ENCODE measurements around the gene CUL4B.
A peak's percentile ranks its signal among the peaks of the same experiment; 100 is the strongest.
"Not testable (repeated sequence)": the region's sequence is repeated elsewhere in the genome, so short reads cannot be mapped to it uniquely, and the experiment has no call there.

The CUL4B gene

GRCh38 chrX:120512627-120513026 lies 48.1 kb downstream of the CUL4B start:
- DNase-seq (ENCODE audit: insufficient read length): no peak
- no peak for FAIRE-seq
- TF ChIP-seq TAF1 (IDR thresholded peaks at IDR 0.05; ENCODE audit: borderline replicate concordance, low read depth, low read length) (no peak), POLR2A (IDR thresholded peaks at IDR 0.05; ENCODE audit: low read depth, low read length) (no peak), POLR2AphosphoS5 (IDR thresholded peaks at IDR 0.05; ENCODE audit: low read depth, low read length) (no peak)

- TF ChIP-seq TAF1 (IDR thresholded peaks at IDR 0.05; ENCODE audit: borderline replicate concordance, low read depth, low read length): no peak
- no peak for TF ChIP-seq POLR2AphosphoS5 (IDR thresholded peaks at IDR 0.05; ENCODE audit: low read depth, low read length)
- no peak for TF ChIP-seq POLR2A (IDR thresholded peaks at IDR 0.05; ENCODE audit: low read depth, low read length)
- DNase-seq (ENCODE audit: insufficient read length): no peak
- FAIRE-seq: no peak
Measured at GRCh38 chrX:120512222-120512621, 48.5 kb downstream of the CUL4B start.

- no peak for FAIRE-seq
- no peak for DNase-seq (ENCODE audit: insufficient read length)
- TF ChIP-seq TAF1 (IDR thresholded peaks at IDR 0.05; ENCODE audit: borderline replicate concordance, low read depth, low read length) (no peak), POLR2AphosphoS5 (IDR thresholded peaks at IDR 0.05; ENCODE audit: low read depth, low read length) (no peak), POLR2A (IDR thresholded peaks at IDR 0.05; ENCODE audit: low read depth, low read length) (no peak)
Measured at GRCh38 chrX:120504569-120504968, 56.2 kb downstream of the CUL4B start.

- TF ChIP-seq TAF1 (IDR thresholded peaks at IDR 0.05; ENCODE audit: borderline replicate concordance, low read depth, low read length): no peak
- no peak for TF ChIP-seq POLR2AphosphoS5 (IDR thresholded peaks at IDR 0.05; ENCODE audit: low read depth, low read length)
- TF ChIP-seq POLR2A (IDR thresholded peaks at IDR 0.05; ENCODE audit: low read depth, low read length): no peak
- DNase-seq (ENCODE audit: insufficient read length): no peak
- no peak for FAIRE-seq
Measured at GRCh38 chrX:120499301-120500072, 61.3 kb downstream of the CUL4B start.

- not testable (repeated sequence) for DNase-seq (ENCODE audit: insufficient read length); FAIRE-seq
Measured at GRCh38 chrX:120490119-120490518, 70.6 kb downstream of the CUL4B start.

- no peak for TF ChIP-seq TAF1 (IDR thresholded peaks at IDR 0.05; ENCODE audit: borderline replicate concordance, low read depth, low read length)
- no peak for TF ChIP-seq POLR2A (IDR thresholded peaks at IDR 0.05; ENCODE audit: low read depth, low read length)
- no peak for TF ChIP-seq POLR2AphosphoS5 (IDR thresholded peaks at IDR 0.05; ENCODE audit: low read depth, low read length)
- DNase-seq (ENCODE audit: insufficient read length) (no peak), FAIRE-seq (no peak)
Measured at GRCh38 chrX:120486786-120487185, 74.0 kb downstream of the CUL4B start.

GRCh38 chrX:120485638-120486520 lies 74.9 kb downstream of the CUL4B start:
- peak; percentile 89 for FAIRE-seq

GRCh38 chrX:120485315-120485637 lies 75.5 kb downstream of the CUL4B start:
- TF ChIP-seq POLR2A (IDR thresholded peaks at IDR 0.05; ENCODE audit: low read depth, low read length) (no peak), POLR2AphosphoS5 (IDR thresholded peaks at IDR 0.05; ENCODE audit: low read depth, low read length) (no peak), TAF1 (IDR thresholded peaks at IDR 0.05; ENCODE audit: borderline replicate concordance, low read depth, low read length) (no peak)
- no peak for DNase-seq (ENCODE audit: insufficient read length)
- no peak for FAIRE-seq

More at GRCh38 chrX:120485638-120486520, 74.9 kb downstream of the CUL4B start:
- TF ChIP-seq TAF1 (IDR thresholded peaks at IDR 0.05; ENCODE audit: borderline replicate concordance, low read depth, low read length) (0 out of 2 replicates have a peak, but pooled peaks have one; percentile 13), POLR2AphosphoS5 (IDR thresholded peaks at IDR 0.05; ENCODE audit: low read depth, low read length) (no peak), POLR2A (IDR thresholded peaks at IDR 0.05; ENCODE audit: low read depth, low read length) (no peak)
- DNase-seq (ENCODE audit: insufficient read length): peak; percentile 20

- no peak for DNase-seq (ENCODE audit: insufficient read length)
- TF ChIP-seq TAF1 (IDR thresholded peaks at IDR 0.05; ENCODE audit: borderline replicate concordance, low read depth, low read length) (no peak), POLR2A (IDR thresholded peaks at IDR 0.05; ENCODE audit: low read depth, low read length) (no peak), POLR2AphosphoS5 (IDR thresholded peaks at IDR 0.05; ENCODE audit: low read depth, low read length) (no peak)
Measured at GRCh38 chrX:120477453-120477852, 83.3 kb downstream of the CUL4B start.

GRCh38 chrX:120476714-120477113 lies 84.0 kb downstream of the CUL4B start:
- no peak for FAIRE-seq
- TF ChIP-seq TAF1 (IDR thresholded peaks at IDR 0.05; ENCODE audit: borderline replicate concordance, low read depth, low read length) (no peak), POLR2AphosphoS5 (IDR thresholded peaks at IDR 0.05; ENCODE audit: low read depth, low read length) (no peak), POLR2A (IDR thresholded peaks at IDR 0.05; ENCODE audit: low read depth, low read length) (no peak)
- DNase-seq (ENCODE audit: insufficient read length): no peak

More at GRCh38 chrX:120477453-120477852, 83.3 kb downstream of the CUL4B start:
- FAIRE-seq: no peak

- DNase-seq (ENCODE audit: insufficient read length); FAIRE-seq: not testable (repeated sequence)
Measured at GRCh38 chrX:120475447-120475846, 85.3 kb downstream of the CUL4B start.
